Epidermal melanocyte (primary cell): ENCODE results near the gene RHCE.
A peak's percentile ranks its signal among the peaks of the same experiment; 100 is the strongest.
"Not testable (repeated sequence)": the region's sequence is repeated elsewhere in the genome, so short reads cannot be mapped to it uniquely, and the experiment has no call there.

Experiments used
- DNase-seq: peaks from one replicate; pipeline ENCODE4 v3.0.0; 2011; ENCODE audit warnings: low spot score; ENCODE audit not compliant: insufficient read length

RHCE gene

GRCh38 chr1:25433389-25434186, 13.0 kb upstream of the RHCE start:
- DNase-seq: peak; percentile 20

- no peak for DNase-seq
Observed at GRCh38 chr1:25432749-25433388, 12.2 kb upstream of the RHCE start.

GRCh38 chr1:25431955-25432719, 11.5 kb upstream of the RHCE start:
- peak; percentile 17 for DNase-seq

- DNase-seq: no peak
Observed at GRCh38 chr1:25430967-25431881, 10.6 kb upstream of the RHCE start.

GRCh38 chr1:25430073-25430966, 9.7 kb upstream of the RHCE start, which contains the start of gene MACO1:
Gene MACO1 (plus strand): TSS chr1:25430897. CDS start chr1:25431099, 202 bp downstream.
- peak; percentile 93 for DNase-seq

- DNase-seq: no peak
Observed at GRCh38 chr1:25428475-25429166, 8.0 kb upstream of the RHCE start.

- DNase-seq: no peak
Observed at GRCh38 chr1:25427696-25428095, 7.1 kb upstream of the RHCE start.

GRCh38 chr1:25425098-25426085, 4.8 kb upstream of the RHCE start:
- DNase-seq: no peak

- DNase-seq: not testable (repeated sequence)
Observed at GRCh38 chr1:25423206-25423605, 2.6 kb upstream of the RHCE start.

GRCh38 chr1:25419339-25419738, 1.3 kb downstream of the RHCE start:
- DNase-seq: not testable (repeated sequence)

- not testable (repeated sequence) for DNase-seq
Observed at GRCh38 chr1:25417280-25417679, 3.3 kb downstream of the RHCE start.

GRCh38 chr1:25414578-25414977, 6.0 kb downstream of the RHCE start:
- DNase-seq: not testable (repeated sequence)

- not testable (repeated sequence) for DNase-seq
Observed at GRCh38 chr1:25414157-25414556, 6.5 kb downstream of the RHCE start.

- not testable (repeated sequence) for DNase-seq
Observed at GRCh38 chr1:25412872-25413623, 7.6 kb downstream of the RHCE start.

GRCh38 chr1:25409641-25410427, 10.8 kb downstream of the RHCE start:
- DNase-seq: not testable (repeated sequence)

GRCh38 chr1:25405731-25406305, 14.8 kb downstream of the RHCE start:
- DNase-seq: not testable (repeated sequence)
